GM23338 (cell line): ENCODE measurements around the gene TRIM15. TPM values are rescaled to one million over a fixed set of nuclear protein-coding genes. Genes with fewer than 3 reads are reported as not detected.

Source experiments
- ATAC-seq: fragments of 200-7000 bp; cut with Tn5 transposase; 3 replicates; pipeline ENCODE4 v1.9.1; 2020
- DNase-seq: peaks from one replicate; pipeline ENCODE4 v3.0.0-alpha.2; 2015; ENCODE audit warnings: low spot score
- H2AFZ ChIP-seq: fragments of 200-600 bp; sonication (generic); 2 replicates; pipeline ENCODE4 v1.8.0; 2016; ENCODE audit warnings: antibody characterized with exemption, mild to moderate bottlenecking, moderate library complexity
- H3F3A ChIP-seq: fragments of 200-600 bp; sonication (generic); replicated peaks from 2 replicates; pipeline ENCODE4 v1.8.0; 2017; ENCODE audit warnings: antibody characterized with exemption, mixed run types, low read depth
- H3K27ac ChIP-seq: fragments of 200-600 bp; sonication (generic); 2 replicates; pipeline ENCODE4 v1.6.1; 2016; ENCODE audit warnings: low read depth
- H3K27me3 ChIP-seq: fragments of 200-600 bp; sonication (generic); 2 replicates; pipeline ENCODE4 v1.8.0; 2016; ENCODE audit warnings: mild to moderate bottlenecking, mixed run types, moderate library complexity; ENCODE audit not compliant: insufficient read depth
- H3K36me3 ChIP-seq: fragments of 200-600 bp; sonication (generic); 2 replicates; pipeline ENCODE4 v1.8.0; 2016; ENCODE audit warnings: mild to moderate bottlenecking; ENCODE audit not compliant: insufficient read depth
- H3K4me1 ChIP-seq: fragments of 200-600 bp; sonication (generic); 2 replicates; pipeline ENCODE4 v1.8.0; 2016; ENCODE audit warnings: mild to moderate bottlenecking, moderate library complexity; ENCODE audit not compliant: insufficient read depth
- H3K4me2 ChIP-seq: fragments of 200-600 bp; sonication (generic); 2 replicates; pipeline ENCODE4 v1.7.1; 2017; ENCODE audit warnings: mixed run types
- H3K4me3 ChIP-seq: fragments of 200-600 bp; sonication (generic); 2 replicates; pipeline ENCODE4 v1.6.1; 2016; ENCODE audit warnings: mixed run types
- H3K79me2 ChIP-seq: fragments of 200-600 bp; sonication (generic); replicated peaks from 2 replicates; pipeline ENCODE4 v1.8.0; 2017; ENCODE audit warnings: mild to moderate bottlenecking; ENCODE audit not compliant: insufficient read depth
- H3K9me2 ChIP-seq: fragments of 200-600 bp; sonication (generic); 2 replicates; pipeline ENCODE4 v1.8.0; 2017; ENCODE audit not compliant: insufficient read depth
- H4K20me1 ChIP-seq: fragments of 200-600 bp; sonication (generic); replicated peaks from 2 replicates; pipeline ENCODE4 v1.8.0; 2017; ENCODE audit warnings: mild to moderate bottlenecking; ENCODE audit not compliant: insufficient read depth
- H3K27ac Mint-ChIP-seq: 2 replicates; pipeline ENCODE4 v1.8.0; 2020; ENCODE audit warnings: inconsistent platforms, mild to moderate bottlenecking, moderate library complexity, mixed read lengths
- H3K27me3 Mint-ChIP-seq: 3 replicates; pipeline ENCODE4 v1.8.0; 2022; ENCODE audit warnings: low read depth, mild to moderate bottlenecking, moderate library complexity, mixed read lengths, inconsistent platforms; ENCODE audit not compliant: insufficient read depth, poor library complexity
- H3K36me3 Mint-ChIP-seq: 3 replicates; pipeline ENCODE4 v1.8.0; 2021; ENCODE audit warnings: low read depth, mild to moderate bottlenecking, inconsistent platforms, moderate library complexity, mixed read lengths
- H3K4me1 Mint-ChIP-seq: 3 replicates; pipeline ENCODE4 v1.8.0; 2020; ENCODE audit warnings: mild to moderate bottlenecking, inconsistent platforms, mixed read lengths
- H3K4me3 Mint-ChIP-seq: 3 replicates; pipeline ENCODE4 v1.8.0; 2021; ENCODE audit warnings: moderate library complexity, mild to moderate bottlenecking, inconsistent platforms, mixed read lengths
- H3K9me3 Mint-ChIP-seq: 3 replicates; pipeline ENCODE4 v1.8.0; 2020; ENCODE audit warnings: moderate library complexity, mild to moderate bottlenecking, inconsistent platforms, mixed read lengths
- CREB1 ChIP-seq: fragments of 250-450 bp; sonication (Bioruptor Pico); IDR thresholded peaks from 2 replicates; pipeline ENCODE4 v1.5.0; 2020; ENCODE audit warnings: low read depth, mild to moderate bottlenecking, moderate library complexity
- CTCF ChIP-seq, 2 experiments: fragments of 200-600 bp in 1 of 2; sonication (generic) in 1 of 2; conservative IDR thresholded peaks; 2 replicates each; pipeline versions ENCODE4 v1.5.1 to v1.6.1; 2016 to 2017; ENCODE audit warnings: antibody characterized with exemption in 2 of 2, low read depth in 2 of 2, mild to moderate bottlenecking in 2 of 2, moderate library complexity in 1 of 2
- EZH2 ChIP-seq: fragments of 200-600 bp; sonication (generic); IDR thresholded peaks from one replicate; pipeline ENCODE4 v1.8.0; 2017; ENCODE audit warnings: antibody characterized with exemption, mild to moderate bottlenecking, low read depth; ENCODE audit not compliant: unreplicated experiment
- EZH2phosphoT487 ChIP-seq: fragments of 200-600 bp; sonication (generic); IDR thresholded peaks from one replicate; pipeline ENCODE4 v1.8.1; 2018; ENCODE audit warnings: antibody characterized with exemption; ENCODE audit not compliant: unreplicated experiment
- JUNB ChIP-seq: IDR thresholded peaks from one replicate; pipeline ENCODE4 v1.6.1; 2016; ENCODE audit warnings: antibody characterized with exemption; ENCODE audit not compliant: unreplicated experiment
- NANOG ChIP-seq: IDR thresholded peaks from 2 replicates; pipeline ENCODE4 v1.6.1; 2016; ENCODE audit warnings: antibody characterized with exemption, borderline replicate concordance
- POLR2AphosphoS5 ChIP-seq: IDR thresholded peaks from 2 replicates; pipeline ENCODE4 v1.6.1; 2016; ENCODE audit warnings: antibody characterized with exemption, low read depth
- STAT1 ChIP-seq: IDR thresholded peaks from one replicate; pipeline ENCODE4 v1.6.1; 2016; ENCODE audit warnings: antibody characterized with exemption; ENCODE audit not compliant: unreplicated experiment
- ZNF114 ChIP-seq: fragments of 250-450 bp; sonication (Bioruptor Pico); IDR thresholded peaks from 2 replicates; pipeline ENCODE4 v1.5.0; 2020; ENCODE audit warnings: mild to moderate bottlenecking, moderate library complexity
- ZNF331 ChIP-seq: fragments of 250-450 bp; sonication (Bioruptor Pico); IDR thresholded peaks from 2 replicates; pipeline ENCODE4 v1.5.0; 2020; ENCODE audit warnings: low read depth, mild to moderate bottlenecking, moderate library complexity
- polyA plus RNA-seq: library from polyadenylated mRNA; unstranded; fragments of >200 nt; fragmentation: Nextera tagmentation; extraction: Ambion mirVana; gene quantifications from 2 replicates; pipeline ENCODE4 v1.2.1, GENCODE V29; 2016
- total RNA-seq: library from RNA; depleted of rRNA; stranded (reverse); fragments of >200 nt; shearing (Covaris generic); gene quantifications from 2 replicates; pipeline ENCODE4 v1.2.3, GENCODE V29; 2014
- TF ChIP-seq, protein P1 (sequence below): fragments of 250-450 bp; sonication (Bioruptor Pico); IDR thresholded peaks from 2 replicates; pipeline ENCODE4 v1.5.0; 2020; ENCODE audit warnings: mild to moderate bottlenecking, moderate library complexity
- TF ChIP-seq, protein P2 (sequence below): IDR thresholded peaks from 2 replicates; pipeline ENCODE4 v1.6.1; 2016; ENCODE audit warnings: antibody characterized with exemption

TRIM15 gene
- total and polyA plus RNA-seq, 2 experiments from 2014 or later: 0.21 to 1.0 TPM

DNA sequence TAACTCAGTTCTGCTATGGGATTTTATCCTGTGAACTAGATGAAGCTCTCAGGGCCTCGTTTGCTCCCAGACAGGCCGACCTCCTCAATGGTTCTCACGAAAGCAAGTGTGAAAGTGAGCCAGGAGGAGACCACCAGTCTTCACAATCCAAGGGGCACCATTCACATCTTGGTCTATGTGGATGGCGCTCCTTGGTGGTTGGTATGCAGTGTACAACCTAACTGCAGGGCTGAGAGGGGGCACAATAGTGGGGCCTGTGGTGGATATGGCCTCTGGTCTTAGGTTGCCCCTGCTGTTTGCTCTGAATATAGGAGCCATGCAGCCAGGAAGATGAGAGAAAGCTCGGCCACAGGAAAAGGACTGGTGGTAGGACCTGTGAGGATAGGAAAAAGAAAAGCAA is 25.2 kb downstream of the TRIM15 start:
- Histone ChIP-seq H3K27ac (no peak overlapping the region), H3K36me3 (peaks cover 11% of the 10 kb centered on the region), H3K4me2 (no peak overlapping the region), H4K20me1 (peaks cover 6% of the 10 kb centered on the region; the same call in 1 of the 2 replicates), H3F3A (no peaks in the 10 kb centered on the region), H3K4me3 (no peak overlapping the region), H2AFZ (no peak overlapping the region), H3K79me2 (no peaks in the 10 kb centered on the region), H3K4me1 (no peaks in the 10 kb centered on the region), H3K27me3 (no peaks in the 10 kb centered on the region), H3K9me2 (no peaks in the 10 kb centered on the region)
- Mint-ChIP-seq H3K4me1 (no peaks in the 10 kb centered on the region), H3K9me3 (no peaks in the 10 kb centered on the region), H3K36me3 (peaks cover 55% of the 10 kb centered on the region), H3K27ac (no peak overlapping the region), H3K27me3 (peaks cover 7% of the 10 kb centered on the region), H3K4me3 (no peak overlapping the region)
- DNase-seq: no peak
- no peak for ATAC-seq
- no peak for TF ChIP-seq EZH2
- TF ChIP-seq, protein P1, sequence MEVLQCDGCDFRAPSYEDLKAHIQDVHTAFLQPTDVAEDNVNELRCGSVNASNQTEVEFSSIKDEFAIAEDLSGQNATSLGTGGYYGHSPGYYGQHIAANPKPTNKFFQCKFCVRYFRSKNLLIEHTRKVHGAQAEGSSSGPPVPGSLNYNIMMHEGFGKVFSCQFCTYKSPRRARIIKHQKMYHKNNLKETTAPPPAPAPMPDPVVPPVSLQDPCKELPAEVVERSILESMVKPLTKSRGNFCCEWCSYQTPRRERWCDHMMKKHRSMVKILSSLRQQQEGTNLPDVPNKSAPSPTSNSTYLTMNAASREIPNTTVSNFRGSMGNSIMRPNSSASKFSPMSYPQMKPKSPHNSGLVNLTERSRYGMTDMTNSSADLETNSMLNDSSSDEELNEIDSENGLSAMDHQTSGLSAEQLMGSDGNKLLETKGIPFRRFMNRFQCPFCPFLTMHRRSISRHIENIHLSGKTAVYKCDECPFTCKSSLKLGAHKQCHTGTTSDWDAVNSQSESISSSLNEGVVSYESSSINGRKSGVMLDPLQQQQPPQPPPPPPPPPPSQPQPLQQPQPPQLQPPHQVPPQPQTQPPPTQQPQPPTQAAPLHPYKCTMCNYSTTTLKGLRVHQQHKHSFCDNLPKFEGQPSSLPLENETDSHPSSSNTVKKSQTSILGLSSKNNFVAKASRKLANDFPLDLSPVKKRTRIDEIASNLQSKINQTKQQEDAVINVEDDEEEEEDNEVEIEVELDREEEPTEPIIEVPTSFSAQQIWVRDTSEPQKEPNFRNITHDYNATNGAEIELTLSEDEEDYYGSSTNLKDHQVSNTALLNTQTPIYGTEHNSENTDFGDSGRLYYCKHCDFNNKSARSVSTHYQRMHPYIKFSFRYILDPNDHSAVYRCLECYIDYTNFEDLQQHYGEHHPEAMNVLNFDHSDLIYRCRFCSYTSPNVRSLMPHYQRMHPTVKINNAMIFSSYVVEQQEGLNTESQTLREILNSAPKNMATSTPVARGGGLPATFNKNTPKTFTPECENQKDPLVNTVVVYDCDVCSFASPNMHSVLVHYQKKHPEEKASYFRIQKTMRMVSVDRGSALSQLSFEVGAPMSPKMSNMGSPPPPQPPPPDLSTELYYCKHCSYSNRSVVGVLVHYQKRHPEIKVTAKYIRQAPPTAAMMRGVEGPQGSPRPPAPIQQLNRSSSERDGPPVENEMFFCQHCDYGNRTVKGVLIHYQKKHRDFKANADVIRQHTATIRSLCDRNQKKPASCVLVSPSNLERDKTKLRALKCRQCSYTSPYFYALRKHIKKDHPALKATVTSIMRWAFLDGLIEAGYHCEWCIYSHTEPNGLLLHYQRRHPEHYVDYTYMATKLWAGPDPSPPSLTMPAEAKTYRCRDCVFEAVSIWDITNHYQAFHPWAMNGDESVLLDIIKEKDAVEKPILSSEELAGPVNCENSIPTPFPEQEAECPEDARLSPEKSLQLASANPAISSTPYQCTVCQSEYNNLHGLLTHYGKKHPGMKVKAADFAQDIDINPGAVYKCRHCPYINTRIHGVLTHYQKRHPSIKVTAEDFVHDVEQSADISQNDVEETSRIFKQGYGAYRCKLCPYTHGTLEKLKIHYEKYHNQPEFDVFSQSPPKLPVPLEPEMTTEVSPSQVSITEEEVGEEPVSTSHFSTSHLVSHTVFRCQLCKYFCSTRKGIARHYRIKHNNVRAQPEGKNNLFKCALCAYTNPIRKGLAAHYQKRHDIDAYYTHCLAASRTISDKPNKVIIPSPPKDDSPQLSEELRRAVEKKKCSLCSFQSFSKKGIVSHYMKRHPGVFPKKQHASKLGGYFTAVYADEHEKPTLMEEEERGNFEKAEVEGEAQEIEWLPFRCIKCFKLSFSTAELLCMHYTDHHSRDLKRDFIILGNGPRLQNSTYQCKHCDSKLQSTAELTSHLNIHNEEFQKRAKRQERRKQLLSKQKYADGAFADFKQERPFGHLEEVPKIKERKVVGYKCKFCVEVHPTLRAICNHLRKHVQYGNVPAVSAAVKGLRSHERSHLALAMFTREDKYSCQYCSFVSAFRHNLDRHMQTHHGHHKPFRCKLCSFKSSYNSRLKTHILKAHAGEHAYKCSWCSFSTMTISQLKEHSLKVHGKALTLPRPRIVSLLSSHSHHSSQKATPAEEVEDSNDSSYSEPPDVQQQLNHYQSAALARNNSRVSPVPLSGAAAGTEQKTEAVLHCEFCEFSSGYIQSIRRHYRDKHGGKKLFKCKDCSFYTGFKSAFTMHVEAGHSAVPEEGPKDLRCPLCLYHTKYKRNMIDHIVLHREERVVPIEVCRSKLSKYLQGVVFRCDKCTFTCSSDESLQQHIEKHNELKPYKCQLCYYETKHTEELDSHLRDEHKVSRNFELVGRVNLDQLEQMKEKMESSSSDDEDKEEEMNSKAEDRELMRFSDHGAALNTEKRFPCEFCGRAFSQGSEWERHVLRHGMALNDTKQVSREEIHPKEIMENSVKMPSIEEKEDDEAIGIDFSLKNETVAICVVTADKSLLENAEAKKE (CRISPR knock-in tag): no peak
- TF ChIP-seq CREB1 (CRISPR knock-in tag): no peak
- TF ChIP-seq JUNB: no peak

DNA sequence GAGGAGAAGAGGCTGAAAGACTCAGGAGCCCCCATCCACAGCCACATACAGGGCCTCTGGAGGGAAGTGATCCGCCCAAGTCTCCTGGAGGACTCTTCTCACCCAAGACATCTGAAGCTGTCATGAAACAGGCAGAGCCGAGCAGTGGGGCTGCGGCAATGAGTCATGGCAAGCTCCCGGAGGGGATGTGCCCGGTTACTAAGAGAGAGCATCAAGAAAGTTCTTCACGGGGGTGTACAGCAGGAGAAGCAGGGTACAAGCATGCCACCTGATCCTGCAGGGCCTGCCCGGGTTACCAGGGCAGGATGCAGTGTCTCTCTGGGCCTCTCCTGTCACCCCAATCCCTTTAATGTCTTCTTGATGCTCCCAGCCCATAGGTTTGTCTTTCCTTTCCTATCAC is 28.7 kb downstream of the TRIM15 start:
- peaks cover 11% of the 10 kb centered on the region for H3K36me3 ChIP-seq
- TF ChIP-seq ZNF114 (no peak), CTCF (conservative IDR thresholded peaks at IDR 0.05; ENCODE audit: low read depth in 2 of 2) (no peak), JUNB (no peak), STAT1 (no peak), NANOG (no peak), EZH2phosphoT487 (no peak), CREB1 (CRISPR knock-in tag) (no peak), ZNF331 (CRISPR knock-in tag) (no peak), POLR2AphosphoS5 (no peak)
- TF ChIP-seq, protein P2, sequence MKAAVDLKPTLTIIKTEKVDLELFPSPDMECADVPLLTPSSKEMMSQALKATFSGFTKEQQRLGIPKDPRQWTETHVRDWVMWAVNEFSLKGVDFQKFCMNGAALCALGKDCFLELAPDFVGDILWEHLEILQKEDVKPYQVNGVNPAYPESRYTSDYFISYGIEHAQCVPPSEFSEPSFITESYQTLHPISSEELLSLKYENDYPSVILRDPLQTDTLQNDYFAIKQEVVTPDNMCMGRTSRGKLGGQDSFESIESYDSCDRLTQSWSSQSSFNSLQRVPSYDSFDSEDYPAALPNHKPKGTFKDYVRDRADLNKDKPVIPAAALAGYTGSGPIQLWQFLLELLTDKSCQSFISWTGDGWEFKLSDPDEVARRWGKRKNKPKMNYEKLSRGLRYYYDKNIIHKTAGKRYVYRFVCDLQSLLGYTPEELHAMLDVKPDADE: no peak

More for the DNA sequence above, 28.7 kb downstream of the TRIM15 start:
- Histone ChIP-seq H2AFZ (no peak overlapping the region), H3K4me2 (no peak overlapping the region), H3K4me1 (no peaks in the 10 kb centered on the region), H4K20me1 (peaks cover 6% of the 10 kb centered on the region; the same call in 1 of the 2 replicates), H3K27ac (no peak overlapping the region), H3K9me2 (no peaks in the 10 kb centered on the region), H3F3A (no peaks in the 10 kb centered on the region), H3K79me2 (no peaks in the 10 kb centered on the region), H3K27me3 (no peaks in the 10 kb centered on the region), H3K4me3 (no peak overlapping the region)
- Mint-ChIP-seq H3K36me3 (peaks cover 43% of the 10 kb centered on the region), H3K27me3 (peaks cover 7% of the 10 kb centered on the region), H3K4me3 (no peak overlapping the region), H3K4me1 (no peaks in the 10 kb centered on the region), H3K27ac (no peak overlapping the region), H3K9me3 (no peaks in the 10 kb centered on the region)
- ATAC-seq: no peak
- no peak for DNase-seq
